Peyer's patch (tissue), 4 donors: ENCODE results near the gene DOCK10.

ENCODE experiments used
- POLR2A ChIP-seq, 2 donors: fragments of 450-650 bp; IDR thresholded peaks; one replicate each; pipeline ENCODE4 v1.5.1; 2017; ENCODE audit warnings: antibody characterized with exemption in 2 of 2, mild to moderate bottlenecking in 2 of 2, moderate library complexity in 2 of 2
- TF ChIP-seq, protein P1 (sequence below), 6 experiments: fragments of 450-650 bp in 4 of 6; fragments of 200-600 bp in 2 of 6; sonication (generic) in 1 of 6; IDR thresholded peaks; one replicate each; pipeline ENCODE4 v1.5.1; 2017 to 2019; ENCODE audit warnings: antibody characterized with exemption in 6 of 6, mild to moderate bottlenecking in 3 of 6, moderate library complexity in 1 of 6

- TF ChIP-seq, protein P1, sequence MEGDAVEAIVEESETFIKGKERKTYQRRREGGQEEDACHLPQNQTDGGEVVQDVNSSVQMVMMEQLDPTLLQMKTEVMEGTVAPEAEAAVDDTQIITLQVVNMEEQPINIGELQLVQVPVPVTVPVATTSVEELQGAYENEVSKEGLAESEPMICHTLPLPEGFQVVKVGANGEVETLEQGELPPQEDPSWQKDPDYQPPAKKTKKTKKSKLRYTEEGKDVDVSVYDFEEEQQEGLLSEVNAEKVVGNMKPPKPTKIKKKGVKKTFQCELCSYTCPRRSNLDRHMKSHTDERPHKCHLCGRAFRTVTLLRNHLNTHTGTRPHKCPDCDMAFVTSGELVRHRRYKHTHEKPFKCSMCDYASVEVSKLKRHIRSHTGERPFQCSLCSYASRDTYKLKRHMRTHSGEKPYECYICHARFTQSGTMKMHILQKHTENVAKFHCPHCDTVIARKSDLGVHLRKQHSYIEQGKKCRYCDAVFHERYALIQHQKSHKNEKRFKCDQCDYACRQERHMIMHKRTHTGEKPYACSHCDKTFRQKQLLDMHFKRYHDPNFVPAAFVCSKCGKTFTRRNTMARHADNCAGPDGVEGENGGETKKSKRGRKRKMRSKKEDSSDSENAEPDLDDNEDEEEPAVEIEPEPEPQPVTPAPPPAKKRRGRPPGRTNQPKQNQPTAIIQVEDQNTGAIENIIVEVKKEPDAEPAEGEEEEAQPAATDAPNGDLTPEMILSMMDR (IDR thresholded peaks at IDR 0.05): no peak
- no peak for TF ChIP-seq POLR2A (IDR thresholded peaks at IDR 0.05)
Observed at GRCh38 chr2:224999321-224999720, 42.9 kb downstream of the DOCK10 start.
